ENCODE measurements around the gene APBA1. TPM values are rescaled to one million over a fixed set of nuclear protein-coding genes. Genes with fewer than 3 reads are reported as not detected.

Gene APBA1
- total and polyA plus RNA-seq, 2 donors (not counting 3 experiments of a cell fraction or from before 2014, with no cell fraction given), result 6.1 to 11.3 TPM

GRCh38 chr9:69715825-69716224 lies 43.7 kb upstream of the APBA1 start:
- no peak overlapping the region for H3K4me3 ChIP-seq (replicated peaks in 1 of 3; ENCODE audit: insufficient read depth in 1 of 3, low read depth in 1 of 3, low read length in 3 of 3)
- FAIRE-seq (no peak), DNase-seq (ENCODE audit: low read depth, low spot score) (no peak)
- peaks cover 3 to 9% of the 10 kb centered on the region in 2 experiments for H3K36me3 ChIP-seq (ENCODE audit: control insufficient read depth in 2 of 2, extremely low read depth in 1 of 2, insufficient read depth in 2 of 2, low read length in 2 of 2)
- no TSS peak for BruUV-seq (replicated peaks)
- no peak overlapping the region for H2AFZ ChIP-seq (ENCODE audit: low read depth, low read length)
- no peaks in the 10 kb centered on the region for H3K79me2 ChIP-seq (ENCODE audit: control insufficient read depth, insufficient read depth, low read length)
- ChIA-PET POLR2A (no interaction called here), CTCF (no interaction called here)
- H3K9me3 ChIP-seq (replicated peaks; ENCODE audit: control insufficient read depth, insufficient read depth, low read length), result no peaks in the 10 kb centered on the region
- H3K9me1 ChIP-seq (replicated peaks; ENCODE audit: control insufficient read depth, extremely low read depth, insufficient read depth, low read length), result no peaks in the 10 kb centered on the region
- intact Hi-C loops (cut with micrococcal nuclease), result no loop called here
- H4K20me1 ChIP-seq (replicated peaks; ENCODE audit: control insufficient read depth, extremely low read depth, insufficient read depth, low read length), result no peaks in the 10 kb centered on the region
- H3K4me1 ChIP-seq (ENCODE audit: control insufficient read depth, extremely low read depth, insufficient read depth, low read length), result no peaks in the 10 kb centered on the region
- H3K9ac ChIP-seq (replicated peaks; ENCODE audit: extremely low read depth, insufficient read depth, low read length), result no peak overlapping the region
- no peak overlapping the region for H3K4me2 ChIP-seq (ENCODE audit: insufficient read depth, low read length)
- no peaks in the 10 kb centered on the region for H3K27me3 ChIP-seq (ENCODE audit: control insufficient read depth in 2 of 2, insufficient read depth in 2 of 2, low read length in 2 of 2)
- TF ChIP-seq MYC (IDR thresholded peaks at IDR 0.05; ENCODE audit: low read depth, low read length), result no peak
- TF ChIP-seq MAX (IDR thresholded peaks at IDR 0.05; ENCODE audit: insufficient read depth, insufficient read length), result no peak
- TF ChIP-seq EZH2 (IDR thresholded peaks at IDR 0.05; ENCODE audit: borderline replicate concordance, low read depth, low read length, severe bottlenecking), result no peak
- no peak for TF ChIP-seq POLR2A (IDR thresholded peaks at IDR 0.05; ENCODE audit: low read depth, low read length)
- no peak overlapping the region for H3K27ac ChIP-seq (ENCODE audit: insufficient read depth, low read depth, low read length)
- dilution Hi-C loops (cut with MboI; ENCODE audit: extremely low pct_ligation_motif_present, low sequenced_read_pairs), result no loop called here

GRCh38 chr9:69715096-69715495 lies 42.9 kb upstream of the APBA1 start:
- no peak for FAIRE-seq
- Histone ChIP-seq H3K27me3 (ENCODE audit: control insufficient read depth in 2 of 2, insufficient read depth in 2 of 2, low read length in 2 of 2) (no peaks in the 10 kb centered on the region), H3K9me1 (replicated peaks; ENCODE audit: control insufficient read depth, extremely low read depth, insufficient read depth, low read length) (no peaks in the 10 kb centered on the region), H3K27ac (ENCODE audit: insufficient read depth, low read depth, low read length) (no peak overlapping the region), H3K4me2 (ENCODE audit: insufficient read depth, low read length) (no peak overlapping the region), H2AFZ (ENCODE audit: low read depth, low read length) (no peak overlapping the region), H3K79me2 (ENCODE audit: control insufficient read depth, insufficient read depth, low read length) (no peaks in the 10 kb centered on the region), H3K4me3 (replicated peaks in 1 of 3; ENCODE audit: insufficient read depth in 1 of 3, low read depth in 1 of 3, low read length in 3 of 3) (no peak overlapping the region), H4K20me1 (replicated peaks; ENCODE audit: control insufficient read depth, extremely low read depth, insufficient read depth, low read length) (no peaks in the 10 kb centered on the region), H3K36me3 (ENCODE audit: control insufficient read depth in 2 of 2, extremely low read depth in 1 of 2, insufficient read depth in 2 of 2, low read length in 2 of 2) (peaks cover 3 to 9% of the 10 kb centered on the region in 2 experiments), H3K9me3 (replicated peaks; ENCODE audit: control insufficient read depth, insufficient read depth, low read length) (no peaks in the 10 kb centered on the region), H3K9ac (replicated peaks; ENCODE audit: extremely low read depth, insufficient read depth, low read length) (no peak overlapping the region), H3K4me1 (ENCODE audit: control insufficient read depth, extremely low read depth, insufficient read depth, low read length) (no peaks in the 10 kb centered on the region)
- dilution Hi-C loops (cut with MboI; ENCODE audit: extremely low pct_ligation_motif_present, low sequenced_read_pairs) (no loop called here), intact Hi-C loops (cut with micrococcal nuclease) (no loop called here)
- ChIA-PET POLR2A (no interaction called here), CTCF (interaction anchor here (0.7 to 1.1 kb wide), 3 partner anchors 11 to 43 kb away, joined by 3 read pairs; partner anchors contain the start of gene APBA1)
- no TSS peak for BruUV-seq (replicated peaks)
- DNase-seq (ENCODE audit: low read depth, low spot score), result no peak
- TF ChIP-seq FOS (IDR thresholded peaks at IDR 0.05; ENCODE audit: borderline replicate concordance, insufficient read depth, low read length) (no peak), CTCF (IDR thresholded peaks at IDR 0.05; ENCODE audit: extremely low read depth in 1 of 2, insufficient read depth in 1 of 2, low read depth in 1 of 2, low read length in 2 of 2) (no peak), JUN (IDR thresholded peaks at IDR 0.05; ENCODE audit: borderline replicate concordance, insufficient read depth, insufficient read length, low read depth) (no peak), EZH2 (IDR thresholded peaks at IDR 0.05; ENCODE audit: borderline replicate concordance, low read depth, low read length, severe bottlenecking) (no peak), MYC (IDR thresholded peaks at IDR 0.05; ENCODE audit: low read depth, low read length) (no peak), MAX (IDR thresholded peaks at IDR 0.05; ENCODE audit: insufficient read depth, insufficient read length) (no peak), POLR2A (IDR thresholded peaks at IDR 0.05; ENCODE audit: low read depth, low read length) (no peak), POLR2AphosphoS5 (IDR thresholded peaks at IDR 0.05; ENCODE audit: insufficient read depth, low read depth, low read length) (no peak), GATA2 (IDR thresholded peaks at IDR 0.05; ENCODE audit: insufficient read depth, insufficient read length, low read depth, low read length) (no peak)
